Keratinocyte (primary cell): ENCODE measurements around the gene MYT1.

ENCODE experiments used
- EZH2 ChIP-seq: IDR thresholded peaks from one replicate; pipeline ENCODE4 v1.6.1; 2012; ENCODE audit warnings: inconsistent platforms, mild to moderate bottlenecking, low read length, moderate library complexity
- TF ChIP-seq, protein P1 (sequence below), 3 experiments: IDR thresholded peaks in 1 of 3; conservative IDR thresholded peaks in 1 of 3; optimal IDR thresholded peaks in 1 of 3; 2 replicates in 2 of 3; 3 replicates in 1 of 3; pipeline versions ENCODE3 to v1.5.1; 2011; ENCODE audit warnings: low read length in 3 of 3, mild to moderate bottlenecking in 3 of 3, moderate library complexity in 2 of 3, control low read depth in 1 of 3, inconsistent platforms in 1 of 3; ENCODE audit not compliant: insufficient read depth in 2 of 3; ENCODE audit errors: extremely low read depth in 1 of 3

GRCh38 chr20:64150756-64151632, 13.3 kb upstream of the MYT1 start:
- TF ChIP-seq, protein P1, sequence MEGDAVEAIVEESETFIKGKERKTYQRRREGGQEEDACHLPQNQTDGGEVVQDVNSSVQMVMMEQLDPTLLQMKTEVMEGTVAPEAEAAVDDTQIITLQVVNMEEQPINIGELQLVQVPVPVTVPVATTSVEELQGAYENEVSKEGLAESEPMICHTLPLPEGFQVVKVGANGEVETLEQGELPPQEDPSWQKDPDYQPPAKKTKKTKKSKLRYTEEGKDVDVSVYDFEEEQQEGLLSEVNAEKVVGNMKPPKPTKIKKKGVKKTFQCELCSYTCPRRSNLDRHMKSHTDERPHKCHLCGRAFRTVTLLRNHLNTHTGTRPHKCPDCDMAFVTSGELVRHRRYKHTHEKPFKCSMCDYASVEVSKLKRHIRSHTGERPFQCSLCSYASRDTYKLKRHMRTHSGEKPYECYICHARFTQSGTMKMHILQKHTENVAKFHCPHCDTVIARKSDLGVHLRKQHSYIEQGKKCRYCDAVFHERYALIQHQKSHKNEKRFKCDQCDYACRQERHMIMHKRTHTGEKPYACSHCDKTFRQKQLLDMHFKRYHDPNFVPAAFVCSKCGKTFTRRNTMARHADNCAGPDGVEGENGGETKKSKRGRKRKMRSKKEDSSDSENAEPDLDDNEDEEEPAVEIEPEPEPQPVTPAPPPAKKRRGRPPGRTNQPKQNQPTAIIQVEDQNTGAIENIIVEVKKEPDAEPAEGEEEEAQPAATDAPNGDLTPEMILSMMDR (optimal IDR thresholded peaks at IDR 0.05 in 1 of 3, IDR thresholded peaks at IDR 0.05 in 1 of 3, conservative IDR thresholded peaks at IDR 0.05 in 1 of 3; ENCODE audit: extremely low read depth in 1 of 3, insufficient read depth in 2 of 3, low read length in 3 of 3), result no peak
- no peak for TF ChIP-seq EZH2
